ENCODE results near the gene DCLK1.

DNA sequence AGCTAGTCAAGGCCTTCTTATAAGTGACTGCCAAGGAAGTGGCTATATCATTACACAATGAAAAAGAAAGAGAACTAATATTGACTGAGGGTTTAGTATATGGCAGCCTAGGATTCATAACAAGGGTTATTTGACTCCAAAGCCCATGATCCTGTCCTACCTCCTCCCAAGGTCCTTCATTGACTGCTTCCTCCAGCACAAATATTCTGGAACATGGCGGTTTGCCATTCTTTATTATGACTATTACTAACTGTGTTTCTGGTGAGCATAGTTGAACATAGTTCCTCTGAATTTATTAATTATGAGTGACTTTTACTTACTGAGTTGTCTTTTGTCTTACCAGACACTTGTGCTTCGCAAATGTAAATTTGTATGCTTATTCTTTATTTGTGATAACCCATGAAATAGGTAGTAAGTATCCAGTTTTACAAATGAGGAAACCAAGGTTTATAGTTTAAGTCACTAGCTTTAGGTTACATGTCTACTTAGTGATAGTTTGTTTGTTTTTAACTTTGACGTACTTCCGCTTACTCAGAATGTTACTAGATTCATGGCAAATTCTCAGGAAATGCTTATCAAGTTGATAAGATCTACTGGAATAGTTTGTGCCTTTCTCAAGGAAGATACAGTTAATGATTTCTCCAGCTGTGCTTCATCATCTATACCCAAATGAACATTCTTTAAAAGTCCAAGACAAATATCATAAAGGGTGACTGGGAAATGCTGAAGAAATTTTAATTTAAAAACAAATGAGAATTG, 15.5 kb upstream of the DCLK1 start:
- TF ChIP-seq, protein P1, sequence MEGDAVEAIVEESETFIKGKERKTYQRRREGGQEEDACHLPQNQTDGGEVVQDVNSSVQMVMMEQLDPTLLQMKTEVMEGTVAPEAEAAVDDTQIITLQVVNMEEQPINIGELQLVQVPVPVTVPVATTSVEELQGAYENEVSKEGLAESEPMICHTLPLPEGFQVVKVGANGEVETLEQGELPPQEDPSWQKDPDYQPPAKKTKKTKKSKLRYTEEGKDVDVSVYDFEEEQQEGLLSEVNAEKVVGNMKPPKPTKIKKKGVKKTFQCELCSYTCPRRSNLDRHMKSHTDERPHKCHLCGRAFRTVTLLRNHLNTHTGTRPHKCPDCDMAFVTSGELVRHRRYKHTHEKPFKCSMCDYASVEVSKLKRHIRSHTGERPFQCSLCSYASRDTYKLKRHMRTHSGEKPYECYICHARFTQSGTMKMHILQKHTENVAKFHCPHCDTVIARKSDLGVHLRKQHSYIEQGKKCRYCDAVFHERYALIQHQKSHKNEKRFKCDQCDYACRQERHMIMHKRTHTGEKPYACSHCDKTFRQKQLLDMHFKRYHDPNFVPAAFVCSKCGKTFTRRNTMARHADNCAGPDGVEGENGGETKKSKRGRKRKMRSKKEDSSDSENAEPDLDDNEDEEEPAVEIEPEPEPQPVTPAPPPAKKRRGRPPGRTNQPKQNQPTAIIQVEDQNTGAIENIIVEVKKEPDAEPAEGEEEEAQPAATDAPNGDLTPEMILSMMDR (conservative IDR thresholded peaks at IDR 0.05 in 1 of 2, IDR thresholded peaks at IDR 0.05 in 1 of 2; ENCODE audit: extremely low read depth in 1 of 2, insufficient read depth in 1 of 2, low read depth in 1 of 2, low read length in 2 of 2) = no peak
- no peak for TF ChIP-seq EZH2 (IDR thresholded peaks at IDR 0.05; ENCODE audit: borderline replicate concordance, low read length)
